HG02610 (cell line): ENCODE results near the gene LAMA3.
A peak's percentile ranks its signal among the peaks of the same experiment; 100 is the strongest.

Source experiments
- ATAC-seq: cut with Tn5 transposase; IDR thresholded peaks from one replicate; pipeline ENCODE4 v1.9.1; 2021; ENCODE audit warnings: mild to moderate bottlenecking, moderate library complexity; ENCODE audit not compliant: unreplicated experiment

Gene LAMA3

DNA sequence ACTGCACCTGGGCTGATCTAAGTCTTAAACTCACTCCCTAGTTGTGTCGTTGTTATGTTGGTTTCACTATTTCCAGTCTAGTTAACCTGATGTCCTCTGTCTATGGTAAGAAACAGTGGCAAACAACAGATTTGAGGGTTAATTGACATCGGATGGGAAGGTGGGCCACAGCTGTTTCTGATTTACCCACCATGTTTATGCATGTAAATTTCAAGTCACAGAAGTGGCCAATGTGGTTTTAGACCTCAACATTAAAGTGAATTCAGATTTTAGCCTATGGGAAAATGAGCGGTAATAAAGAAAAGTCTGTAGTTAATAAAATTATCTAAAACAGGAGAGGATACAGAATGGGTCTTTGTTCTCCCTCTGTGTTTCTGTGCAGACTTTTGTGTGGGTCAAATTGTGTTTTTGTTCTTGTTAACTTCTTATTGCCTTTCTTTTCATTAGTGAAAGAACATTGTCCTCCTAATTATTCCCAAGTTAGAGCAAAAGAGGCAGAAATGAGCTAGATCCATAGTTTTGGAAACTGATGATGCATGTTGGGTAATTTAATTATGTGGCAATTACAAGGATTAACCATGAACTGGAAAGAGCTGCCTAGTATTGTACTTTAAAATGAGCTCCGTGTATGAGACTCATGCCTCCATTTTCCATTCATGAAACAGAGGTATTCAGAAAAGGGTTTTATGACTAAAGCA is 83.2 kb downstream of the LAMA3 start:
- no peak for ATAC-seq

DNA sequence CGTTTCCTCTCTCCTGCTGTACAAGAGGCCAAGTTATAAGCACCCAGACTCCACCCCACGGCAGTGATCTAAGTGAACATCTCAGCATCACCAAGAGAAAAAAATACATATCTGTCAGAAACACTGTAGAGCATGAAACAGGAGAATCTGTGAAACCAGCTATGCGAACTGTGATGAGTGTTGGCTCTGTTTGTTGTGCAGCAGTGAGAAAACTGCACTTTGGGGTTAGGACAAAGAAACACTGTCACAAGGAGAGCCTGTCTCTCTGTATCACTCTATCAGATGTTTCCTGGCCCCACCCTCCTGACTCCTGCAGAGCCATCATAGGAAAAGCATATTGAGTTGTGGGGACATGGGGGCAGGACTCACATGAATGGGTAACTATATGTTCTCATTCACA is 87.1 kb downstream of the LAMA3 start:
- ATAC-seq, result no peak

- no peak for ATAC-seq
These were observed 89.6 kb downstream of the LAMA3 start for GRCh38 chr18:23778828-23779227.

DNA sequence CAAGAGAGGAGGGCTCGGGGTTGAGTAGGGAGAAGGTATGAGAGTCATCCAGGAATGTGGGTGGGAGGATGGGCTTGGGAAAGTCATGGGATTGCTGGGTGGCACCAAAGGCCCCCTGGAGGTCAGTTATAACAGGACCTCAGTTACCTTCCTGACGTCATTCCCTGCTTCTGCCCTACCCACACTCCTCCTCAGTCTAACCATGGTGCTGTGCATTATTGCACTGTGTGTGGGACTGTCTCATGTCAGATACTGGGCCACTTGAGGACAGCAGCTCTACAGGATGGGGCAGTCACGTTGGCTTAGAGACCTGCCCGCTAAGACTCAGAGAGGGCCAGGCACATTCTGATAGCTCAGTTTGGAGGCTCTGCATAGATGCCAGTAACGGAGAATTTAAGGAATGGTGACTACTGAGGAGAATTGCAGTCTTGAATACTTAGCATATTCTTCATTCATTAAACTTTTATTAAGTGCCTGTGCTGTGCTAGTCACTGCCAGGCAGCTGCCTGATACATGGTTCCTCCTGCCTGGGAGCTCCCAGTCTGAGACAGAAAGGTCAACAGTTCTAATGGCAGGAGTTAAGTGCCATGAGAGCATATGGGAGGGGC is 90.5 kb downstream of the LAMA3 start:
- ATAC-seq, result no peak

DNA sequence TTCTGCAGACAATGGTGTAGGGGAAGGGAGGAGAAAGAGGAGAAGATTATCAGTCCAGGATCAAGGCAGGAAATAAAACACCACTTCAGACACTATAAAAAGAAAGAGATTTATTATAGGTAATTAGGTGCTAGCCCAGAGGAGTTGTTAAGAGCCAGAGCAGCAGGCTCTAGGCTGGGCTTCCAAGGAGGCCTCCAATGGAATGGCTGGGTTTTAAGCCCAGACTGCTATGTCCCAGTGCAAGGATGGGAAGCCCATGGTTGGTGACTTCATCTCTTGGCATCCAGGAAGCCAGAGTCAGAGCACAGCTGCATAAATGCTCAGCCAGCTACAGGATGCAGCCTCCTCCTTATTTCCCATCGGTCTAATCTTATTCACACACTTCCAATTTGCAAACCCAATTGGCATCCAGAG is 95.6 kb downstream of the LAMA3 start:
- ATAC-seq, result no peak

DNA sequence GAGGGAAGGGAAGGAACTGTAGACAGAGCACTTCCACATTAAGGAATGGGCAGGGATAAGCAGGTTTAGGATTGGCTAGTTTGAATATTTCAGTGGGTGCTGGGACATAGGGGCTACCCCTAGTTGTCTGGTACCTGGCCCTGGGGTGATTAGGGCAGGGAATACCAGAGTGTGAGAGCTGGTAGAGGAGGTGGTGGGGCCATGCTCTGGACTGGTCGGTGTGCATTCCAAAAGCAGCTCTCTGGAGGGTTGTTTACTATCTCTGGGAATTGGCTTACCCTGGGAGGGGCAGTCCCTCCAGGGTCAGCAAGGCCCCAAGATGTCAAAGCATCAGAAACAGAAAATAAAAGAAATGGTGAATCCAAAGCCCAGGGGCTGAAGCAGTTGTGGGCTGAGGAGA is 103.8 kb downstream of the LAMA3 start:
- ATAC-seq, result no peak

DNA sequence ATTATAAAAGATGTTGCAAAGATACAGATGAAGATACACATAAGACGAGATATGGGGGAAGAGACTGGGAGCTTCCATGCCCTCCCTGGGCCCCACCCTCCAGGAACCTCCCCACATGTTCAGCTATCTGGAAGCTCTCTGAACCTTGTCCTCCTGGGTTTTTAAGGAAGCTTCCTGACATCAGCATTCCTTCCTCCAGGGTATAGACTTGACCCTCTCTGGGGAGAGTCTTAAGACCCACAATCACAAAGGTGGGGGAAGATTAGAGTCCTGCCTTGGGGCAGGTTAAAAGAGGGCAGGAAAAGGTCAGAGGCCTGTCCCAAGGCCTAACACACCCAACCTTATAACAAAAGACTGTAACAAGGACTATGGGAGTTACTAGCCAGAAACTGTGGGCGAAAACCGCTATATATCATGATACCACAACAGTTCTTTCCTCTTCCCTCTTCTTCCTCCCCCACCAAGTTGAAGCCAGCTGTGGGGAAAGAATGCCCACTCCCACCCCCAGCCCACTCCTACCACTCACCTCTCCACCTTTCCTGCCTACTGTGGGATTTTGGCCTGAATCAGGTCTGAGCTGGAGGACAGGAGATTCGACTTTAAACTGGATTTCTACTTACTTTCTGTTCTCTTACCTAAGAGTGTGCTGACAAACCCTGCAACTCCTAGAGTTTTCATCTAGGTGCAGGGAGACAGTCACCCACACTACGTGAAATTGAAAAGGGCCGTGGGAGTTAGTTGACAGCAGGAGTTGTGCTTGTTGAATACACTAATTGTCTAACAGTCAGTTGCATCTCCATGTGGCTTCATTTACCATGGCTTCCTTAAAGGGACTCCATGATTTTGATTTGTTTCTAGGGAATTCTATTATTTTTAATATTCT is 105.0 kb downstream of the LAMA3 start:
- no peak for ATAC-seq

- no peak for ATAC-seq
These were observed 109.0 kb downstream of the LAMA3 start for GRCh38 chr18:23798249-23798648.

DNA sequence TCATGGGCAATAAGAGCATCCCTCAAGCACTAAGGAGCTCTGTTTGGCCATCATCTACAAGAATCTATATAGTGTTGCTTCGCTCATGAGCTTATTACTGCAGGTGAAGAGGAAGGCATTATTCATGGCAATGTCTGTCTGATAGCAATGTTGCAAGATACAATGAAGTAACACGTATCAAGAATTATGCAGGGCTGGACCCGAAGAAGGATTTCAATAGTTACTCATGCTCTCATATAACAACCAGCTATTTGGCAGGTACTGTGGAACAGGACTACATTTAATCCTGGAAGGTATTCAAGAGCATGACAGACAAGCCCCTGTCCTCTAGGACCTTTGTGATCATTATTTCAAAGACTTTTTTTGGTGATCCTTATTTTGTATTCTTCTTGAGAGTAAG is 109.6 kb downstream of the LAMA3 start:
- ATAC-seq, result no peak

DNA sequence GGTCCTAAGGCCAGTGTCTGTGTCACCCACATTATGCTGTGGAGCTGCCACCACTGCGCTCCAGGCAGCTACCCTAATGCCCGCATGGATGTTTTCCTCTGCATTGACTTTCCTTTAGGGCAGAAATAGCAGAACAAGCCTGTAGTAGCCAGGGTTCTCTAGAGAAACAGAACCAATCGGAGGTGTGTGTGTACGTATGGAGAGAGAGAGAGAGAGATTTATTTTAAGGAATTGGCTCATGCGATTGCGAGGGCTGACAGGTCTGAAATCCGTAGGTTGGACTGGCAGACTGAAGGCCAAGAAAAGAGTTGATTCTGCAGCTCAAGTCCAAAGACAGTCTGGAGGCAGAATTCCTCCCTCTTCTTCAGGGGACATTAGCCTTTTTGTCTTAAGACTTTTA is 110.3 kb downstream of the LAMA3 start:
- ATAC-seq, result no peak

DNA sequence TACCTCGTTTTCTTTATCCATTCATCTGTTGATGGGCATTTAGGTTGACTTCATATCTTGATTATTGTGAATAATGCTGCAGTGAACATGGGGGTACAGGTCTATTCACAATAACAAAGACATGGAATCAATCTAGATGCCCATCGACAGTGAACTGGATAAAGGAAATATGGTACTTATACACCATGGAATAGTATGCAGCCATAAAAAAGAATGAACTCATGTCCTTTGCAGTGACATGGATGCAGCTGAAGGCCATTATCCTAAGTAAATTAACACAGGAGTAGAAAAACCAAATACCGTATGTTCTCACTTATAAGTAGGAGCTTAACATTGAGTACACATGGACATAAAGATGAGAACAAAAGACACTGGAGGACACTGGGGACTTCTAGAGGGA is 111.6 kb downstream of the LAMA3 start:
- no peak for ATAC-seq

- no peak for ATAC-seq
These were observed 113.6 kb downstream of the LAMA3 start for GRCh38 chr18:23802817-23803216.

GRCh38 chr18:23803755-23804154 is 114.5 kb downstream of the LAMA3 start:
- no peak for ATAC-seq

DNA sequence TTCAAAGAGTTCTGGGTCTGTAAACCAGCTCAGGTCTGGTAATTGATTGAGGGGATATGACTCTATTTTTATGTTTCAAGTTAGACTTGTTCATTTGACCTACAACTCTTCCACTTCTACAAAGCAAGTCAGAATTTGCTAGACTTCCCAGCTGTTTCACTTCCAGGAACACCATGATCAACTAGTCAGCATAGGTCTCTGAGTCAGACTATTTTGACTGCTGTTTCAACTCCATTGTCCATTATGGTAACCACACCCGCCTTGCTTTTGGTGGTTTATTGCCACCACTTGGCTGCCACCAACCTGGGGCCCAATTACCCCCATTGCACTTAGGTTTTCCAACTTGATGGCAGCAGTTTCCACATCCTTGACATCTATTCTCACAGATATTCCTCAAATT is 116.6 kb downstream of the LAMA3 start:
- ATAC-seq, result no peak

- ATAC-seq, result no peak
These were observed 120.2 kb downstream of the LAMA3 start for GRCh38 chr18:23809415-23809814.

DNA sequence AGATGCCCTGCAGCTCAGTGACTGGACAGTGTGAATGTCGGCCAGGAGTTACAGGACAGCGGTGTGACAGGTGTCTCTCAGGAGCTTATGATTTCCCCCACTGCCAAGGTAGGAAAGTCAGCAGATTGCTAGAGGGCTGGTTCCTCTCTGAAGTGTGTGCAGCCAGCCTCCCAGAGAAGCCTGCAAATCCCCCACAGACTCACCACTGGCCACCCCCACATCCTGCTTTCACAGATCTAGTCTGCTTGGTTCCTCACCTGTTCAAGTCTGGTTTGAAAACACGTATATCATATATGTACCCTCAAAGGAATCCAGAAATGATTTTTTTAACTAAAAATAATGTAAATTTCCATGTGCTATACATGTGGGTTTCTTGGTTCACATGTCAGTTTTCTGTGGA is 121.1 kb downstream of the LAMA3 start:
- peak; percentile 63 for ATAC-seq

DNA sequence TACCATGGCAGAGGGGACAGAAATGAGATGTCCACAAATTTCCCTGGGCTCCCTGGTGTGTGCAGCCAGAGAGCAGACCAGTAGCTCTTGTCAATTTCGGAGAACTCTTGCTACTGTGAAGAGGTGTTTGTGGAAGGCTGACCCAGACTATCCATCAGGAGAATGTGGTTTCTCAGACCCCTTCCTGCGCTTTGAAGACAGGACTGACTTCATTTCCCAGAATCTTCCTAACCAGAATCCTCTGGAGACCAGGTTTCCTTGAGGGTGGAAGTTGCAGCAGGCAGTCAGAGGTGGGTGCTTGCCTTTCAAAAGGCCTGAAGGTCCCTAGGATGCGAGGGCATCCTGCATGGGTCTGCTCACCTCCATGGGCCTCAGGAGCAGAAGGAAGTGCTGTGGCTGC is 121.9 kb downstream of the LAMA3 start:
- no peak for ATAC-seq

DNA sequence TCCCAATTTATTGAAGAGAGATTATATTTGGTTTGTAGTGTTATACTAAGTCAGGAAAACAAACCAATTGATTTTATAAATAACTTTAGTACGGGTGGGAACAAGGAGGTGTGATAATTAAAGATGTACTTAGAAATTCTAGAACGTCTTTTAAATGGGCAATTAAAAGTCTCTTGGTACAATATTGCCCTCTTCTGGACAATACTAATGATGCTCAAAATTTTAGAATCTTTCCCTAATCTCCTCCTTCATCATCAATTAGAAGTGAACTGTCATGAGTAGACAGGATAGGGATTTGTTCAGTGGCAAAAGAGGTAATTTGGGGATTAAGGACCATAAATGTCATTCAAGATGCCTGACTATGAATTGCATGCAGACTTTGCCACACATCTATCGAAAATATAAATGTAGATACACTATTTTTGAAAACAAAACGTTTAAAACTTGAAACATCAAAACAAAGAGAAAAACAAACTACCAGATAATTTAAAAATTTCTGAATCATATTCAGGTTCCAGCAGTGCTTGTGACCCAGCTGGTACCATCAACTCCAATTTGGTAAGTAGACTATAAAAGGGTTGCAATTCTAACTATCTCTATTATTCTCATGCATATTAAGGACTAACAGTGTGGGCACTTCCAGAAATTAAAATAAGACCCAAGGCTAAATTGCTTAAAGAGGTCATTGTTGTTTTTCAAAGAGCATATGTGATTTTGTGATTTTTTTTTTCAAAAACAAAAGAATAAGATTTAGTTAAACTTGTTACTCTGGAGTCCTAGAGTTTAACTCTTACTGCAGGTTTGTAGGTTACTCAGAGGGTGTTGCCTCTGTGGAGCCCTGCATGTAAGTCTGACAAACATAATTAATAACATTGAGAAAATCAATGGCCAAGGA is 123.5 kb downstream of the LAMA3 start:
- no peak for ATAC-seq

DNA sequence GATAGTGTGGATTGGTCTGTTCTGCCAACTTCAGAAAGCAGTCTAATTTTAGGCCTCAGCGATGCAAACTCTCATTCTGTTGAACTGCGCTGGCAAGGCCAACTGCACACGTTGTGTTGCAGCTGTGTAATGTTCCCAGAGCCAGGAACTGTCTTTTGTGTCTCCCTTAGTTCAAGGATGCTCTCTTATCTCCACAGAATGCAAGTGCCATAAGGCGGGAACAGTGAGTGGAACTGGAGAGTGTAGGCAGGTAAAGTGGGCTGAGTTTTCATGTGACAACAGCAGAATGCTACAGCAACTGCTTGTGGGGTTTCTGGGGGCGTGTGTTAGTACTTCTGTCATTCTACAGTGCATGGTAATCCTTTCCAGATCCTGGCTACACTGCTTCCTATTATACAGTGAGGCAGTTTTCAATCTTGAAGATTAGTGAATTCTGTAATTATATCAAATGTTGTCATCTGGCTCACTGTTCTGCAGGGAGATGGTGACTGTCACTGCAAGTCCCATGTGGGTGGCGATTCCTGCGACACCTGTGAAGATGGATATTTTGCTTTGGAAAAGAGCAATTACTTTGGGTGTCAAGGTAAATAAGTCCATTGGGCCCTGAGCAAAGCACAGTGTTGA is 125.8 kb downstream of the LAMA3 start:
- no peak for ATAC-seq

DNA sequence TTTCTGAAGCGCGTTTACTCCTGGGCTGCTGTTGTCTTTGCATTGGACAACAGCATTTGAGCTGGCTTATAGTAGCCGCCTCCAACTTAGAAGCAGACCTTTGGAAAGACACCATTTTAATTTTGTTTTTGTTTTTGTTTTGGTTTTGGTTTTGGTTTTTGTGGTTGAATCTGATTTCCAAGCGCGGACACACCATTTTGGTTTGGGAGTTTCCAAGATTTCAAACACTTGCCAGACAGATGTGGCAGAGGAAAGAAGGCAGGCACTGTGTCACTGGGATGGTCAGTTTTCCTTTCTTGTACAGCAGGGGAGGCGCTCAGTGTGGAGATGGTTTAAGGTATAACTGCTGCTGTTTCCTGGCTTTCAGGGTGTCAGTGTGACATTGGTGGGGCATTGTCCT is 126.8 kb downstream of the LAMA3 start:
- ATAC-seq, result no peak

DNA sequence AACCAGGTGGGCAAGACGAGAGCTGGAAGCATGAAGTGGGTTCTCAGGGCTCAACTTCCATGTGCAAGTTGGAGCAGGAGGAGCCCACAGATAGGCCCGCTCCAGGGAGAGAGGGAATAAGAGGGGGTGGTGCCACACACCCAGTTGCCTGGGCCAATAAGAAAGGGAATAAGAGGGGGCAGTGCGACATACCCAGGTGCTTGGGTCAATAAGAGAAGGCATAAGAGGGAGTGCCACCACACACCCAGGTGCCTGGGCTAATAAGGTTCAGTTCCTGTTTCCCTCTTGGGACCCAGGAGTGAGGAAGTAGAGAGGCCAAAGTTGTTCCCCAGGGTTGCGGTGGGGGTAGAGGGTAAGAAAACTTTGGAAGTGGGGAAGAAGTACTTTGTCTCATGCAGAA is 127.5 kb downstream of the LAMA3 start:
- ATAC-seq, result no peak
